Kidney (tissue), 14 donors: ENCODE results near the gene SLC13A5. TPM values are rescaled to one million over a fixed set of nuclear protein-coding genes. Genes with fewer than 3 reads are reported as not detected.

ENCODE experiments used
- DNase-seq, 5 donors: peaks; one replicate each; pipeline ENCODE4 v3.0.0-alpha.2; 2013 to 2020
- FAIRE-seq: peaks from 2 replicates; lab custom pipeline; 2012; peaks lifted over from hg19 to GRCh38; lab: Jason Lieb, UNC
- H3K27ac ChIP-seq, 2 donors: one replicate each; pipeline ENCODE4 v1.7.0; 2013; ENCODE audit warnings: low read depth in 2 of 2, low read length in 2 of 2, inconsistent platforms in 1 of 2
- H3K27me3 ChIP-seq: one replicate; pipeline ENCODE4 v1.7.1; 2013; ENCODE audit warnings: low read length, inconsistent platforms; ENCODE audit not compliant: control insufficient read depth, insufficient read depth
- H3K36me3 ChIP-seq, 3 donors: one replicate each; pipeline versions ENCODE4 v1.7.0 to v1.7.1; 2013; ENCODE audit warnings: low read length in 3 of 3, control low read depth in 1 of 3, inconsistent platforms in 1 of 3; ENCODE audit not compliant: insufficient read depth in 3 of 3, control insufficient read depth in 2 of 3
- H3K4me1 ChIP-seq, 3 donors: one replicate each; pipeline versions ENCODE4 v1.7.0 to v1.7.1; 2013; ENCODE audit warnings: low read length in 3 of 3, inconsistent platforms in 1 of 3, low read depth in 1 of 3; ENCODE audit not compliant: control insufficient read depth in 2 of 3, insufficient read depth in 2 of 3
- H3K4me3 ChIP-seq, 3 donors: one replicate each; pipeline versions ENCODE4 v1.7.0 to v1.8.1; 2013; ENCODE audit warnings: low read length in 3 of 3, control low read depth in 1 of 3, inconsistent platforms in 1 of 3
- H3K9ac ChIP-seq, 3 donors: one replicate each; pipeline versions ENCODE4 v1.7.0 to v1.7.1; 2013; ENCODE audit warnings: low read length in 3 of 3, control low read depth in 1 of 3, inconsistent platforms in 1 of 3
- H3K9me3 ChIP-seq, 3 donors: one replicate each; pipeline versions ENCODE4 v1.7.0 to v1.7.1; 2013; ENCODE audit warnings: low read length in 3 of 3, control low read depth in 1 of 3, inconsistent platforms in 1 of 3; ENCODE audit not compliant: control insufficient read depth in 2 of 3, insufficient read depth in 1 of 3
- intact Hi-C: fragments of 100-400 bp; cut with DNase I; formaldehyde crosslinking; loops from one replicate; pipeline ENCODE4 v1.11.1; 2022
- polyA plus RNA-seq: library from polyadenylated mRNA; stranded (reverse); fragments of 350-450 nt; fragmentation: Illumina TruSeq; extraction: RNeasy Lipid Tissue Mini Kit (QIAGEN cat#74804); gene quantifications from one replicate; pipeline ENCODE4 v1.2.3, GENCODE V29; 2014; ENCODE audit warnings: low read depth, low replicate concordance; ENCODE audit not compliant: insufficient read depth
- total RNA-seq: library from RNA; stranded (reverse); fragmentation: NEBNext Ultra II Directional; extraction: Animal tissue kit (Norgen Biotek cat#: 25700); gene quantifications from one replicate; pipeline ENCODE4 v1.2.1, GENCODE V29; 2021
- TF ChIP-seq, protein P1 (sequence below): IDR thresholded peaks from 3 replicates; pipeline ENCODE4 v1.5.1; 2012; ENCODE audit warnings: mild to moderate bottlenecking, moderate library complexity, borderline replicate concordance; ENCODE audit not compliant: insufficient read depth; ENCODE audit errors: extremely low read depth
- donor health status: control.
- donor health status: control.
- donor health status: control.
- donor health status: control.
- donor health status: control.
- donor health status: DM: yes; HTN: yes; CAD: no.
- donor health status: Normal renal cell carcinoma (clear cell type).

The SLC13A5 gene
- total and polyA plus RNA-seq, 2 donors from 2014 or later, result not detected

DNA sequence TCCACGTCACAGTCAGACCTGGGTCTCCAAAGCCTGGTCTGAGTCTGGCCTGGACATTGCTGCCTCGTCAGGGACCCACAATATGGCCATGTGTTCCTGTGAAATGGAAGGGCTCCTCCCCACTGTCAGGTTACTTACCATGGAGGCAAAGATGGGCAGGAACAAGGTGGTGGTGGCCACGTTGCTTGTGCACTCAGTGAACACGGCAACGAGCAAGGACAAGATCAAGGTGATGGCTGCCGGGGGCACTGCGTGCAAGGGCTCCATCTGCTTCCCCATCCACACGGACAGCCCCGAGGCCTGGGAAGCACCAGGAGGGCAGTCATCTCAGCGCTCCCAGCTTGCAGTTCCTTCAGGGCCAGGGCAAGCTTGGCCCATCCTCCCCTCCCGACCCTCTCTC, 22.5 kb downstream of the SLC13A5 start:
- H3K4me3 ChIP-seq, result no peak overlapping the region
- H3K9ac ChIP-seq, result no peak overlapping the region
- intact Hi-C loops, result no loop called here
- no peaks in the 10 kb centered on the region for H3K9me3 ChIP-seq
- TF ChIP-seq, protein P1, sequence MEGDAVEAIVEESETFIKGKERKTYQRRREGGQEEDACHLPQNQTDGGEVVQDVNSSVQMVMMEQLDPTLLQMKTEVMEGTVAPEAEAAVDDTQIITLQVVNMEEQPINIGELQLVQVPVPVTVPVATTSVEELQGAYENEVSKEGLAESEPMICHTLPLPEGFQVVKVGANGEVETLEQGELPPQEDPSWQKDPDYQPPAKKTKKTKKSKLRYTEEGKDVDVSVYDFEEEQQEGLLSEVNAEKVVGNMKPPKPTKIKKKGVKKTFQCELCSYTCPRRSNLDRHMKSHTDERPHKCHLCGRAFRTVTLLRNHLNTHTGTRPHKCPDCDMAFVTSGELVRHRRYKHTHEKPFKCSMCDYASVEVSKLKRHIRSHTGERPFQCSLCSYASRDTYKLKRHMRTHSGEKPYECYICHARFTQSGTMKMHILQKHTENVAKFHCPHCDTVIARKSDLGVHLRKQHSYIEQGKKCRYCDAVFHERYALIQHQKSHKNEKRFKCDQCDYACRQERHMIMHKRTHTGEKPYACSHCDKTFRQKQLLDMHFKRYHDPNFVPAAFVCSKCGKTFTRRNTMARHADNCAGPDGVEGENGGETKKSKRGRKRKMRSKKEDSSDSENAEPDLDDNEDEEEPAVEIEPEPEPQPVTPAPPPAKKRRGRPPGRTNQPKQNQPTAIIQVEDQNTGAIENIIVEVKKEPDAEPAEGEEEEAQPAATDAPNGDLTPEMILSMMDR, result no peak
- H3K27ac ChIP-seq, result no peak overlapping the region
- H3K36me3 ChIP-seq, result no peaks in the 10 kb centered on the region
- FAIRE-seq, result no peak
- peak in 1 of 5 donors; percentile 54 for DNase-seq
- H3K27me3 ChIP-seq, result no peaks in the 10 kb centered on the region
- no peaks in the 10 kb centered on the region for H3K4me1 ChIP-seq

DNA sequence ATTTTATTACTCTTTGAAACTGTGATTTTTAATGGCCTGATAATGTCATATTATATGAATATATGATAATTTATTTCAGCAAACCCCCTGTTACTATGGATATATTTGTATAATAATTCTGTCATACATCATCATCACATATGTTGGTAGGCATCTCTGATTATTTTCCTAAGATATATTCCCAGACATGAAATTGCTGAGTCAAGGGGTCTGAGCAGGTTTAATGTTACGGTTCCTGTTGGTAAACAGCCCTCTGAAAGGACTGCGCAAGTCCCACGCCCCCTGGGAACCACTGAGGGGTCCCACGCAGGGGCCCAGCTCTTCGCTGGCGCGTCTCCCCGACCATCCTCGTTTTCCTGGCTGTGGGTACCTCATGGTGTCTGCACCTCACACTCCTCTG, 24.2 kb downstream of the SLC13A5 start:
- DNase-seq (peak in 1 of 5 donors; percentile 27), FAIRE-seq (no peak)
- Histone ChIP-seq H3K4me1 (no peaks in the 10 kb centered on the region), H3K27me3 (no peaks in the 10 kb centered on the region), H3K36me3 (no peaks in the 10 kb centered on the region), H3K27ac (no peak overlapping the region), H3K9ac (no peak overlapping the region), H3K9me3 (no peaks in the 10 kb centered on the region), H3K4me3 (no peak overlapping the region)
- intact Hi-C loops, result no loop called here
- TF ChIP-seq, protein P1, result no peak

DNA sequence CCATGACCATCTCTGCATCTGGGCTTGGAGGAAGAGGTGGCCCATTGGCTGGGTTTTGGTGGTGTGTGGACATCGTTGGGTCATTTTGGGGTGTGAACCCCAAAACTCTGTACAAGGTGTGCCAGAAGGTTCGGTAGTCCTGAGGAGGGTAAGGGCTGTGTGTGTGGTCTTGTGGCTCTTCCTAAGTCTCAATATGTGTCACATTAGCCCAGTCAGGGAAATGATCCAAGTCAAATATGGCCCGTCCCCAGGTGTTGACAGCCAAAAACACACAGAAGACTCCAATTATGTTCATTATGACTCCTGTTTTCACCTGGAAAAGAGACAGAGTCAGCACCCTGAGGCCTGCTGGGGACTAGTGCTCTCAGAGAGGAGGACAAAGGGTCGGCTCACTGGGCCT, 27.1 kb downstream of the SLC13A5 start:
- H3K27ac ChIP-seq, result no peak overlapping the region
- H3K9me3 ChIP-seq, result no peaks in the 10 kb centered on the region
- TF ChIP-seq, protein P1, result no peak
- no peaks in the 10 kb centered on the region for H3K36me3 ChIP-seq
- H3K4me1 ChIP-seq, result no peaks in the 10 kb centered on the region
- no peaks in the 10 kb centered on the region for H3K27me3 ChIP-seq
- intact Hi-C loops, result no loop called here
- FAIRE-seq (no peak), DNase-seq (no peak)
- no peak overlapping the region for H3K4me3 ChIP-seq
- no peak overlapping the region for H3K9ac ChIP-seq
